Endothelial cell of umbilical vein (primary cell): ENCODE data around the gene ANKS1B.

Experiments used
- CTCF ChIP-seq, 2 donors: IDR thresholded peaks; 1 replicate in 1 of 2; 2 replicates in 1 of 2; pipeline ENCODE4 v1.5.1; 2011; ENCODE audit warnings: low read length in 2 of 2, mild to moderate bottlenecking in 2 of 2, moderate library complexity in 2 of 2, control low read depth in 1 of 2, inconsistent platforms in 1 of 2, low read depth in 1 of 2; ENCODE audit not compliant: insufficient read depth in 1 of 2; ENCODE audit errors: extremely low read depth in 1 of 2
- EZH2 ChIP-seq: IDR thresholded peaks from 2 replicates; pipeline ENCODE4 v1.6.1; 2012; ENCODE audit warnings: borderline replicate concordance, low read depth, mild to moderate bottlenecking, moderate library complexity, low read length, inconsistent platforms; ENCODE audit not compliant: severe bottlenecking
- MAX ChIP-seq: IDR thresholded peaks from 2 replicates; pipeline ENCODE4 v1.6.1; 2011; ENCODE audit not compliant: insufficient read depth, insufficient read length
- MYC ChIP-seq: IDR thresholded peaks from one replicate; pipeline ENCODE4 v1.6.1; 2011; ENCODE audit warnings: mild to moderate bottlenecking, low read depth, low read length
- POLR2A ChIP-seq: IDR thresholded peaks from 2 replicates; pipeline ENCODE4 v1.6.1; 2012; ENCODE audit warnings: low read depth, mild to moderate bottlenecking, control low read depth, low read length
- POLR2AphosphoS5 ChIP-seq: IDR thresholded peaks from 2 replicates; pipeline ENCODE4 v1.6.1; 2012; ENCODE audit warnings: low read depth, mild to moderate bottlenecking, control low read depth, low read length, moderate library complexity; ENCODE audit not compliant: insufficient read depth

GRCh38 chr12:99099786-99100185 is 885.0 kb downstream of the ANKS1B start:
- no peak for TF ChIP-seq CTCF (IDR thresholded peaks at IDR 0.05; ENCODE audit: extremely low read depth in 1 of 2, insufficient read depth in 1 of 2, low read depth in 1 of 2, low read length in 2 of 2)
- TF ChIP-seq POLR2A, result no peak
- no peak for TF ChIP-seq MAX
- no peak for TF ChIP-seq EZH2
- TF ChIP-seq POLR2AphosphoS5, result no peak
- TF ChIP-seq MYC, result no peak
